Cerebellar cortex (tissue), 1 donor: ENCODE results near the gene LRG1.
"Not testable (repeated sequence)": the region's sequence is repeated elsewhere in the genome, so short reads cannot be mapped to it uniquely, and the experiment has no call there.

Source experiments
- DNase-seq: peaks from one replicate; pipeline ENCODE4 v3.0.0-alpha.2; 2015; ENCODE audit warnings: low spot score

The LRG1 gene

GRCh38 chr19:4553092-4553695 is 13.4 kb upstream of the LRG1 start:
- DNase-seq = no peak

- DNase-seq = no peak
These were observed 12.6 kb upstream of the LRG1 start for GRCh38 chr19:4552525-4552819.

- no peak for DNase-seq
These were observed 10.7 kb upstream of the LRG1 start for GRCh38 chr19:4550479-4551050.

DNA sequence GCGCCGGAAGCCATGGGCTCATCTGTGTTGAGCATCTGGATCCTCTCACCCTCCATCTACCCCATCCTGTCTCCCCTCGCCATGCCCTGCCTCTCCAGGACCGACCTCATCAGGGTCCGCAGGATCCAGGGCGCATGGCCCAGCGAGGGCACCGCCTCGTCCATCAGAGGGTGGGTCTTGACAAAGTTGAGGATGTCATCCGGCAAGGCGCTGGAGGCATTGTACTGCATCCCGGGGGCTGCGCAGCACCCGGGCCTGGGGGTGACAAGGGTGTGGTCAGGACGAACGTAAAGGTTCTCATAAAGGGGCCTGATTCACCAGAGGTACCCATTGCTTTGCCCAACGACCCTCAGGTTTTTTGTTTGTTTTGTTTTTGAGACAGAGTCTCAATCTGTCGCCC is 10.2 kb upstream of the LRG1 start:
- no peak for DNase-seq

DNA sequence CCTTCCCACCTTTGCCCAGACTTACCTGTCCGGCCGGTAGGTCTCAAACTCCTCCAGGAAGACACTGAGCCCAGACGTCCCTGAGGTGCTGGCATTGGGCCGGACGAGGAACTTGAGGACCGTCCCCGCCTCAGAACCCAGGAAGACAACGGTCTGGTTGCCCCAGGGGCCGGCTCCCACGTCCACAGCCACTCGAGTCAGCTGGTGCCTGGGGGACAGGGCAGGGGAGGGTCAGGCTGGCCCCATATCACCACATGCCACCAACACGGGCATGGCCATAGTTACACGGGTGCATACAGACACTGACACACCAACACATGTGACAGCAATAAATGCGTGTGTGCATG is 8.4 kb upstream of the LRG1 start:
- no peak for DNase-seq

DNA sequence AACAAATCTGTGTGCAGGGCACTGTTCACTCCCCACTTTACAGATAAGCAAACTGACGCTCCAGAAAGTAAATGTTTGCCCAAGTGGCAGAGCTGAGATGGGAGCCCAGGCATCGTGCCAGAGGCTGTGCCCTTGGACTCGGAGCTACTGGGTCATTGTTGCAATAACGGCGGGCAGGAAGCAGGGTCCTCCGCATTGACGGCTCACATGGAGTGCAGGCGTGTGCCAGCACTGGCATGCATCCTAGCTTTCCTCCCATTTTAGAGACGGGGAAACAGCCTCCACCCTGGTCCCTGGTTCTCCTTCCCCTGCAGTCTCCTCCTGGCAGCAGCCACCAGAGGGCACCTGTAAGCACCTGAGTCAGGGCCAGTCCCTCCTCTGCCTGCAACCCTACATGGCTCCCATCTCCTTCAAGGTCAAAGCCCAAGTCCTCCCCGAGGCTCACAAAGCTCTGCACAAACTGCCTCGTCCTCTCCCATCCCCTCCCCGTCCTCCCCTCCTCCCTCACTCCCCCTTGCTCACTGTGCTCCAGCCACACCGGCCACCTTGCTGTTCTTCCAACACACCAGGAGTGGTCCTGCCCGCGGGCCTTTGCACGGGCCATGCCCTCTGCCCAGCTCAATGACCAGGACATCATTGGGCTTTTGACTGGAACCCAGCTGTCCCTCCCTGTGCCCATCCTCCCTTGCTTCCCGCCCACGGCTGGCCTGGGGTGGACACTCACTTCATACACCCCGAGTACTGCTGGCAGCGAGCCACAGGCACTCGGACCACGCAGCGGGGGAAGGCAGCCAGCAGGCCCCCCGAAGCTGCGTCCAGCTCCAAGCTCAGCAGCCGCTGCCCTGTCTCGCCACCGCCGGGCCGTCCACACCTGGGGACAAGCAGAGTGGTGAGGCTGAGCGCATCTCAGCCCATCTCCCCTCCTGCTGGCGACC is 7.7 kb upstream of the LRG1 start:
- DNase-seq = no peak

DNA sequence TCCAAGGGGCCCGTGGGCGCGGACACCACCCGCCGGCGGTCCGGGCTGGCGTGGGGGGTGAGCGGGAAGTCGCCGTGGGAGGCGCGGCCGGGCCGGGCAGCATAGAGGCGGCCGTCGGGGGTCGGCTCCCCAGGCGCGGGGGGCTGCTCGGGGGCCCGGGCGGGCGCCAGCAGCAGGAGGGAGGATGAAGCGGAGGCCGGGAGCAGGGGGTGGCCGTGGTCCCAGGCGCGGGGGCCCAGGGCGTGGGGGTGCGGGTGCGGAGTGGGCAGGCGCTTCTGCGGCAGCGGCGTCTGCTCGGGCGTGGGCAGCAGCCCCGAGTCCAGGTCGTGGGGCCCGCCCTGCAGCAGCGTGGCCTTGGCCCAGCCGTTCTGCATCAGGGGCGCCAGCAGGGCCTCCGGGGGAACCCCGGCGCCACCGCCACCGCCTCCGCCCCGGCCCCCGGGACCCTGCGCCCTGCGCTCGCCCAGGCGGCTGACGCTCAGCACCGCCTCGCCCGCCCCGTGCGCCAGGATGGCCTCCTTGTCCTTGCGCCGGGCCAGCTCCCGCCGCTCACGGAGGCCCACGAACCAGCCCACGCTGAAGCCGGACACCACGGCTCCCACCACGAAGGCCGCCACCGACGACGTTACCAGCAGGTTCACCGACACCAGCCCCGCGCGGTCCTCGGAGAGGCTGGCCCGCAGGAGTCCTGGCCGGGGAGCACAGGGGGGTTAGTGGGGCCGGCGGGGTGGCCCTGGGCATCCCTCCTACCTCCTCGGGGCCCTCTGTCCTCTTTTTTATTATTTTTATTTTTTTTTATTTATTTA is 4.2 kb upstream of the LRG1 start:
- DNase-seq = no peak

GRCh38 chr19:4542896-4543841 is 3.3 kb upstream of the LRG1 start:
- DNase-seq = no peak

DNA sequence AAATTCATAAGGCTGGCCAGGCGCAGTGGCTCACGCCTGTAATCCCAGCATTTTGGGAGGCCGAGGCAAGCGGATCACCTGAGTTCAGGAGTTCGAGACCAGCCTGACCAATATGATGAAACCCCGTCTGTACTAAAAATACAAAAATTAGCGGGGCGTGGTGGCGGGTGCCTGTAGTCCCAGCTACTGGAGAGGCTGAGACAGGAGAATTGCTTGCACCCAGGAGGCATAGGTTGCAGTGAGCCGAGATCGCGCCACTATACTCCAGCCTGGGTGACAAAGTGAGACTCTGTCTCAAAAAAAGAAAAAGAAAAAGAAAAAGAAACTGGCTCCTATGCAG is 1.9 kb upstream of the LRG1 start:
- not testable (repeated sequence) for DNase-seq

- no peak for DNase-seq
These were observed 1.4 kb upstream of the LRG1 start for GRCh38 chr19:4541114-4541805.

DNA sequence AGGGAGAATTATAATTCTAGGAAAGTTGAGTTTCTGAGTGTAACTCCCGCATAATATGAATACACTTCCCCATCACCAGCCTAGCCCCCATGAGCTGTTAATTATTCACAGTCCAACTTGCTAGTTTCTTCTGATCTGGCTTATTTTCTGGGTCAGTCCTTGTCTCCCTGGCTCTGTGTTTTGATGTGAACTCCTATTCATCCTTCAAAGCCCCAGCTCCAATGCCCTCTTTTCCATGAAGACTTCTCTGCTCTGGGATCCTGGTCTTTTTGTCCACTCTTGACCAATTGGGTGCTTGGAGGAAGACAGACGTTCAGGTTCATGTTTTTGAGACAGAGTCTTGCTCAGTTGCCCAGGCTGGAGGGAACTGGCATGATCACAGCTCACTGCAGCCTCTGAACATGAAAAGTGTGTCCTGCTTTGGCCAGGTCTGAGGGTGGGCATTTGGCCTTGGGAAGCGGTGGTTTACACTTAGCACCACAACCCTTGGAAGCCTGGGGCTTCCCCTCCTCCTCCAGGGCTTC is 605 bp downstream of the LRG1 start:
- no peak for DNase-seq

- DNase-seq = no peak
These were observed 1.3 kb downstream of the LRG1 start for GRCh38 chr19:4538601-4538954.

DNA sequence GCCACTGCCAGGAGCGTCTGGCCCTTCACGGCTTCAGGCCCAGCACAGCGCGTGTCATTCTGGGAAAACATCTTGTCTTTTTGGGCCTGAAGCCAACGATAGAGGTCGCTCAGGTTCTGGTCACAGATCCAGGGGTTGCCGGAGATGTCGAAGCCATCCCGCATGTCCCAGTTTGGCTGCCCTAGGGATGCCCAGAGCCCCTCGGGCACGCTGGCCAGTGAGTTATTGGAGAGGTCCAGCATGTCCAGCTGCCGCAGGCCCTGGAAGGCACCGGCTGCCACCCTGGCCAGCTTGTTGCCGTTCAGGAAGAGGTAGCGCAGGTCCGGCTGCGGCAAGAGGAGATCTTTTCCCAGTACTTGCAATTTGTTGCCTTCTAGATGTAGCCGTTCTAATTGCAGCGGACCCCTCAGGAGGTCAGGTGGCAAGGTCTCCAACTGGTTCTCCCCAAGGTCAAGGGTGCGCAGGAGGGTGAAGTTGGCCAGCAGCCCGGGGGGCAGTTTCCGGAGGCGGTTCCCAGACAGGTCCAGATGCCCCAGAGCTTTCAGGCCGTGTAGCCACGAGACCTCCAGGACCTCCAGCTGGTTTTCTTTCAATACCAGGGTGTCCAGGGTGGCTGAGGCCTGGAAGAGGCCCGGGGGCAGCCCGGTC is 1.8 kb downstream of the LRG1 start:
- DNase-seq = no peak

GRCh38 chr19:4536798-4537197 is 3.0 kb downstream of the LRG1 start:
- DNase-seq = no peak

DNA sequence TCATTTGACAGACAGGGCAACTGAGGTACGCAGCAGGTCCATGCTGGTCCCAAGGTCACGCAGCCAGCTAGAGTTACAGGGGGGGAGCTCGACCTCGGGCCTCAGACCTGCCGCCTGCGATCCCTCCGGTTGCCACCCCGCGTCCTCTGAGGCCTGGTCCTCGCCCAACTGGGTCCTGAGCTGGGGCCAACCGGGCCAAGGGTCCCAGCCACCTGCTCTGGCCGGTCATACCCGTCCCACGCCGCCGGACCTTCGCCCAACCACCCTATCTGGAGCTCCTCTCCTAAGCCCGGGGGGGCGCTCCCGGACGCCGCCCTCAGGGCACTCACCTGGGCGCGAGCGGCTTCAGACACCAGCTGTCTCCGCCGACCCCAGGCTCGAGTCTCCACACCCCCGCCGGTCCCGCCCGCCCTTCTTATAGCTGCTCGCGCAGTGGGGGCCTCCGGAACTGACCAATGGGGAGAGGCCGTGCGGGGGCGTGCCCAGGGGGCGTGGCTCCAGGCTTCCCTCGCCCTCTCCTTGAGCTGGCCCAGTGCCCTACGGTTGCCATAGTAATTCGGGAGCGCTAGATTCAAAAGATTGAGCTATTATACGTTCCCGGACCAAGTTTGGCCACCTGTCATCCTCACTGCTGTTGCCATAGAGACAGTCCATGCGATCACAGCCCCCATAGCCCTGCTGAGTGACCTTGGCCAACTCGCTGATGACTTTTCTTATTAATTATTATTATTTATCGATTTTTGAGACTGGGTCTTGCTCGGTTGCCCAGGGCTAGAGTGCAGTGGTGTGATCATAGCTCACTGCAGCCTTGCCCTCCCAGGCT is 4.8 kb downstream of the LRG1 start, which contains the start of gene PLIN5:
Gene PLIN5, minus strand, starts transcription at position 389 of the 823 bp plus-strand sequence. CDS start 1,150 bp downstream, outside the sequence.
- peak; percentile 79 for DNase-seq

DNA sequence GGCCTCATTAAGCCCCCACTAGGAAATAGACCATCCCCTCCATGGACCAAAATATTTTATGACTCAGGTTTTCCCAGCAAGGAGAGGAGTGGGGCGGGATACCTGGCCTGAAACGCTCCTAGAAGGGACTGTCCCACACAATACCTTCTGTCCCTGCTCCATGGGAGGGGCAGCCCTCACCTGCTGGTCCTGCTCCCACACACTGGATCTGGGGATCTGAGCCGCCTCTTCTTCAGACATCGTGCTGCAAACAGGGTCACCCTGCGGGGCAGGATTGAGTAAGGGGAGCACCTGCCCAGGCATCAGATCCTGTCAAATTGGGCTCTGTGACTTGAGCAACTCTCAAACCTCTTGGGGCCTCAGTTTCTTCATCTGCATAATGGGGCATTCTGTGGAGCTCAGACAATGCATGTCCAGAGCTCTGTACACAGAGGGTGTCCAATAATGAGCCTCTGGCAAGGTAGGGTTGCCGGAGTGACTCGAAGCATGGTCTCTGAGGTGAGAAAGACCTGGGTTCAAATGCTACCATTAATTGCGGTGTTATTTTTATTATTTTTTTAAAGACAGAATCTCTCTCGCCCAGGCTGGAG is 5.9 kb downstream of the LRG1 start:
- DNase-seq = no peak

DNA sequence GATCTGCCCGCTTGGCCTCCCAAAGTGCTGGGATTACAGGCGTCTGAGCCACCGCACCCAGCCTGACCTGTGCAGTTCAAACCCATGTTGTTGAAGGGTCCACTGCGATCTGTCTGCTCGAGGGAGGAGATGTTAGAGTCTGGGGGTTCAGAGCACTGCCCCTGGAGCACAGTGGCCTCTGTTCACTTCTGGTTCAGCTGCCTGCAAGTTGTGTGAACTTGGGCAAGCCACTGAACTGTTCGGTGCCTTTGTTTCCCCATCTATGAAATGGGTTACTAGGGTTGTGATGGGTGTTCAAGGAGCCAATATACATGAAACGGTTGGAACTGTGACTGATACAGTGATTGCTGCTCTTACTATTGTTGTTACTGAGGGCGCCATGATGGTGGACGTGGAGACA is 6.5 kb downstream of the LRG1 start:
- DNase-seq = no peak

DNA sequence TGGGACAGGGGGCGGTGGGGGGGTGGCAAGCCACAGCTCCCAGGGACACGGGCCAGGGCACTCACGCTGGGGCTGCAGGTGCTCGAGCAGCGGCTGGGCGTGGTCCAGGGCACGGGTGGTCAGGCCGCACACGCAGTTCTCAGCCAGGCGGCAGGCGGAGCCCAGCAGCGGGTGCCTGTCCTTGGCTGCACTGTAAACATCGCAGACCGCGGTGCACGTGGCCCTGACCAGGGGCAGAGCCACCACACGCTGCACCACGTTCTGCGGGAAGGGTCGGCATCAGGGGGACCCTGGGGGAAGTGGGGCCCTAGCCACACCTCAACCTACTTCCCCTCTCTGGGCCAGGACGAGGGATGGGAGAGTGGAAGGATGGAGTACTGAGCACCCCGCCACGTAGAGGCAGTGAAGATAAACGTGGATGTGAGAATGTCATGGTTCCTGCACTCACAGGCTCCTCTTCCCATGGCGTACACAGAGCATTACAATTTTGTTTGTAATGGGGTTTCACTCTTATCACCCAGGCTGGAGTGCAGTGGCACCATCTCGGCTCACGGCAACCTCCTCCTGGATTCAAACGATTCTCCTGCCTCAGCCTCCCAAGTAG is 8.2 kb downstream of the LRG1 start:
- no peak for DNase-seq
